ENCODE results near the gene DYNC1I2. TPM values are rescaled to one million over a fixed set of nuclear protein-coding genes. Genes with fewer than 3 reads are reported as not detected.
A peak's percentile ranks its signal among the peaks of the same experiment; 100 is the strongest.

The DYNC1I2 gene
- total RNA-seq (10 to 100 TPM; 51.7 to 86.0 (median 70.4) TPM), polyA plus RNA-seq (10 to 100 TPM; 37.8 to 43.1 (median 38.3) TPM)
- long read RNA-seq, donor 1, transcript DYNC1I2-203 (16 exons, 2,572 nt) = major isoform, 10 of 46 reads
- long read RNA-seq, donor 1, partial matches to known transcripts = 33 of 46 reads
- long read RNA-seq, donor 1, other reads (novel, unspliced or antisense) = 0 of 46 reads
- long read RNA-seq, donor 2, transcript DYNC1I2-203 (16 exons, 2,572 nt) = major isoform, 6 of 51 reads
- long read RNA-seq, donor 2, partial matches to known transcripts = 39 of 51 reads
- long read RNA-seq, donor 2, other reads (novel, unspliced or antisense) = 0 of 51 reads

- intact Hi-C loops (cut with DNase I; ENCODE audit: low total_unique reads) = no loop called here
- H3K27ac ChIP-seq = peak within 1 kb of the TSS; percentile 61 to 89 (median 85)
- H3K27me3 ChIP-seq (replicated peaks in 1 of 7) = no peaks in the 10 kb centered on the region
- H3K4me3 ChIP-seq = peak within 1 kb of the TSS; percentile 78 to 96 (median 88)
- H3K36me3 ChIP-seq = peaks cover 0 to 25% (median 7%) of the 10 kb centered on the region in 6 donors
- peak; percentile 94 for DNase-seq
- 0 to 2% (median 1%) methylated on average over 31 to 51 of the region's 51 CpGs for WGBS, 5 donors
- no peaks in the 10 kb centered on the region for H3K9me3 ChIP-seq
- H3K4me1 ChIP-seq = peaks cover 14 to 48% (median 23%) of the 10 kb centered on the region in 6 donors
- TF ChIP-seq POLR2A (IDR thresholded peaks at IDR 0.05) (peak in 1 of 3 donors; percentile 6), POLR2AphosphoS5 (IDR thresholded peaks at IDR 0.05) (peak; percentile 77 to 86 (median 84))
- TF ChIP-seq, protein P1, sequence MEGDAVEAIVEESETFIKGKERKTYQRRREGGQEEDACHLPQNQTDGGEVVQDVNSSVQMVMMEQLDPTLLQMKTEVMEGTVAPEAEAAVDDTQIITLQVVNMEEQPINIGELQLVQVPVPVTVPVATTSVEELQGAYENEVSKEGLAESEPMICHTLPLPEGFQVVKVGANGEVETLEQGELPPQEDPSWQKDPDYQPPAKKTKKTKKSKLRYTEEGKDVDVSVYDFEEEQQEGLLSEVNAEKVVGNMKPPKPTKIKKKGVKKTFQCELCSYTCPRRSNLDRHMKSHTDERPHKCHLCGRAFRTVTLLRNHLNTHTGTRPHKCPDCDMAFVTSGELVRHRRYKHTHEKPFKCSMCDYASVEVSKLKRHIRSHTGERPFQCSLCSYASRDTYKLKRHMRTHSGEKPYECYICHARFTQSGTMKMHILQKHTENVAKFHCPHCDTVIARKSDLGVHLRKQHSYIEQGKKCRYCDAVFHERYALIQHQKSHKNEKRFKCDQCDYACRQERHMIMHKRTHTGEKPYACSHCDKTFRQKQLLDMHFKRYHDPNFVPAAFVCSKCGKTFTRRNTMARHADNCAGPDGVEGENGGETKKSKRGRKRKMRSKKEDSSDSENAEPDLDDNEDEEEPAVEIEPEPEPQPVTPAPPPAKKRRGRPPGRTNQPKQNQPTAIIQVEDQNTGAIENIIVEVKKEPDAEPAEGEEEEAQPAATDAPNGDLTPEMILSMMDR (IDR thresholded peaks at IDR 0.05 in 8 of 11, conservative IDR thresholded peaks at IDR 0.05 in 3 of 11) = no peak
Measured at GRCh38 chr2:171687287-171688128, at the start of gene DYNC1I2. Gene DYNC1I2, plus strand, starts transcription at chr2:171687469. Its CDS starts 2,687 bp downstream, at chr2:171690156.

GRCh38 chr2:171651667-171652415 lies 35.4 kb upstream of the DYNC1I2 start:
- H3K36me3 ChIP-seq = no peaks in the 10 kb centered on the region
- TF ChIP-seq POLR2A (IDR thresholded peaks at IDR 0.05) (no peak), POLR2AphosphoS5 (IDR thresholded peaks at IDR 0.05) (no peak)
- TF ChIP-seq, protein P1 (IDR thresholded peaks at IDR 0.05 in 8 of 11, conservative IDR thresholded peaks at IDR 0.05 in 3 of 11) = no peak
- peaks cover 0 to 9% (median 0%) of the 10 kb centered on the region in 7 donors for H3K27me3 ChIP-seq (replicated peaks in 1 of 7)
- no peak overlapping the region for H3K27ac ChIP-seq
- no peak for DNase-seq
- H3K9me3 ChIP-seq = peaks cover 0 to 29% (median 12%) of the 10 kb centered on the region in 8 donors
- intact Hi-C loops (cut with DNase I; ENCODE audit: low total_unique reads) = no loop called here
- no peak overlapping the region for H3K4me3 ChIP-seq
- peaks cover 0 to 13% (median 4%) of the 10 kb centered on the region in 6 donors for H3K4me1 ChIP-seq

GRCh38 chr2:171652416-171652785 lies 34.9 kb upstream of the DYNC1I2 start:
- no peak for DNase-seq
- Histone ChIP-seq H3K4me3 (no peak overlapping the region), H3K4me1 (peaks cover 0 to 13% (median 4%) of the 10 kb centered on the region in 6 donors), H3K36me3 (no peaks in the 10 kb centered on the region), H3K27me3 (replicated peaks in 1 of 7) (peaks cover 0 to 9% (median 0%) of the 10 kb centered on the region in 7 donors), H3K9me3 (peaks cover 0 to 26% (median 10%) of the 10 kb centered on the region in 8 donors), H3K27ac (no peak overlapping the region)
- TF ChIP-seq POLR2A (IDR thresholded peaks at IDR 0.05) (no peak), POLR2AphosphoS5 (IDR thresholded peaks at IDR 0.05) (no peak)
- TF ChIP-seq, protein P1 (IDR thresholded peaks at IDR 0.05 in 8 of 11, conservative IDR thresholded peaks at IDR 0.05 in 3 of 11) = no peak
- intact Hi-C loops (cut with DNase I; ENCODE audit: low total_unique reads) = no loop called here
